GM23338 (cell line): Measurements from ENCODE around the gene ATP5PO. TPM values are rescaled to one million over a fixed set of nuclear protein-coding genes. Genes with fewer than 3 reads are reported as not detected.

ENCODE experiments used
- ATAC-seq: fragments of 200-7000 bp; cut with Tn5 transposase; 3 replicates; pipeline ENCODE4 v1.9.1; 2020
- DNase-seq: peaks from one replicate; pipeline ENCODE4 v3.0.0-alpha.2; 2015; ENCODE audit warnings: low spot score
- H2AFZ ChIP-seq: fragments of 200-600 bp; sonication (generic); 2 replicates; pipeline ENCODE4 v1.8.0; 2016; ENCODE audit warnings: antibody characterized with exemption, mild to moderate bottlenecking, moderate library complexity
- H3F3A ChIP-seq: fragments of 200-600 bp; sonication (generic); replicated peaks from 2 replicates; pipeline ENCODE4 v1.8.0; 2017; ENCODE audit warnings: antibody characterized with exemption, mixed run types, low read depth
- H3K27ac ChIP-seq: fragments of 200-600 bp; sonication (generic); 2 replicates; pipeline ENCODE4 v1.6.1; 2016; ENCODE audit warnings: low read depth
- H3K27me3 ChIP-seq: fragments of 200-600 bp; sonication (generic); 2 replicates; pipeline ENCODE4 v1.8.0; 2016; ENCODE audit warnings: mild to moderate bottlenecking, mixed run types, moderate library complexity; ENCODE audit not compliant: insufficient read depth
- H3K36me3 ChIP-seq: fragments of 200-600 bp; sonication (generic); 2 replicates; pipeline ENCODE4 v1.8.0; 2016; ENCODE audit warnings: mild to moderate bottlenecking; ENCODE audit not compliant: insufficient read depth
- H3K4me1 ChIP-seq: fragments of 200-600 bp; sonication (generic); 2 replicates; pipeline ENCODE4 v1.8.0; 2016; ENCODE audit warnings: mild to moderate bottlenecking, moderate library complexity; ENCODE audit not compliant: insufficient read depth
- H3K4me2 ChIP-seq: fragments of 200-600 bp; sonication (generic); 2 replicates; pipeline ENCODE4 v1.7.1; 2017; ENCODE audit warnings: mixed run types
- H3K4me3 ChIP-seq: fragments of 200-600 bp; sonication (generic); 2 replicates; pipeline ENCODE4 v1.6.1; 2016; ENCODE audit warnings: mixed run types
- H3K79me2 ChIP-seq: fragments of 200-600 bp; sonication (generic); replicated peaks from 2 replicates; pipeline ENCODE4 v1.8.0; 2017; ENCODE audit warnings: mild to moderate bottlenecking; ENCODE audit not compliant: insufficient read depth
- H3K9me2 ChIP-seq: fragments of 200-600 bp; sonication (generic); 2 replicates; pipeline ENCODE4 v1.8.0; 2017; ENCODE audit not compliant: insufficient read depth
- H4K20me1 ChIP-seq: fragments of 200-600 bp; sonication (generic); replicated peaks from 2 replicates; pipeline ENCODE4 v1.8.0; 2017; ENCODE audit warnings: mild to moderate bottlenecking; ENCODE audit not compliant: insufficient read depth
- H3K27ac Mint-ChIP-seq: 2 replicates; pipeline ENCODE4 v1.8.0; 2020; ENCODE audit warnings: inconsistent platforms, mild to moderate bottlenecking, moderate library complexity, mixed read lengths
- H3K27me3 Mint-ChIP-seq: 3 replicates; pipeline ENCODE4 v1.8.0; 2022; ENCODE audit warnings: low read depth, mild to moderate bottlenecking, moderate library complexity, mixed read lengths, inconsistent platforms; ENCODE audit not compliant: insufficient read depth, poor library complexity
- H3K36me3 Mint-ChIP-seq: 3 replicates; pipeline ENCODE4 v1.8.0; 2021; ENCODE audit warnings: low read depth, mild to moderate bottlenecking, inconsistent platforms, moderate library complexity, mixed read lengths
- H3K4me1 Mint-ChIP-seq: 3 replicates; pipeline ENCODE4 v1.8.0; 2020; ENCODE audit warnings: mild to moderate bottlenecking, inconsistent platforms, mixed read lengths
- H3K4me3 Mint-ChIP-seq: 3 replicates; pipeline ENCODE4 v1.8.0; 2021; ENCODE audit warnings: moderate library complexity, mild to moderate bottlenecking, inconsistent platforms, mixed read lengths
- H3K9me3 Mint-ChIP-seq: 3 replicates; pipeline ENCODE4 v1.8.0; 2020; ENCODE audit warnings: moderate library complexity, mild to moderate bottlenecking, inconsistent platforms, mixed read lengths
- CREB1 ChIP-seq: fragments of 250-450 bp; sonication (Bioruptor Pico); IDR thresholded peaks from 2 replicates; pipeline ENCODE4 v1.5.0; 2020; ENCODE audit warnings: low read depth, mild to moderate bottlenecking, moderate library complexity
- CTCF ChIP-seq, 2 experiments: fragments of 200-600 bp in 1 of 2; sonication (generic) in 1 of 2; conservative IDR thresholded peaks; 2 replicates each; pipeline versions ENCODE4 v1.5.1 to v1.6.1; 2016 to 2017; ENCODE audit warnings: antibody characterized with exemption in 2 of 2, low read depth in 2 of 2, mild to moderate bottlenecking in 2 of 2, moderate library complexity in 1 of 2
- EZH2 ChIP-seq: fragments of 200-600 bp; sonication (generic); IDR thresholded peaks from one replicate; pipeline ENCODE4 v1.8.0; 2017; ENCODE audit warnings: antibody characterized with exemption, mild to moderate bottlenecking, low read depth; ENCODE audit not compliant: unreplicated experiment
- POLR2AphosphoS5 ChIP-seq: IDR thresholded peaks from 2 replicates; pipeline ENCODE4 v1.6.1; 2016; ENCODE audit warnings: antibody characterized with exemption, low read depth
- STAT1 ChIP-seq: IDR thresholded peaks from one replicate; pipeline ENCODE4 v1.6.1; 2016; ENCODE audit warnings: antibody characterized with exemption; ENCODE audit not compliant: unreplicated experiment
- ZNF114 ChIP-seq: fragments of 250-450 bp; sonication (Bioruptor Pico); IDR thresholded peaks from 2 replicates; pipeline ENCODE4 v1.5.0; 2020; ENCODE audit warnings: mild to moderate bottlenecking, moderate library complexity
- ZNF462 ChIP-seq: fragments of 250-450 bp; sonication (Bioruptor Pico); IDR thresholded peaks from 2 replicates; pipeline ENCODE4 v1.5.0; 2020; ENCODE audit warnings: mild to moderate bottlenecking, moderate library complexity
- polyA plus RNA-seq: library from polyadenylated mRNA; unstranded; fragments of >200 nt; fragmentation: Nextera tagmentation; extraction: Ambion mirVana; gene quantifications from 2 replicates; pipeline ENCODE4 v1.2.1, GENCODE V29; 2016
- total RNA-seq: library from RNA; depleted of rRNA; stranded (reverse); fragments of >200 nt; shearing (Covaris generic); gene quantifications from 2 replicates; pipeline ENCODE4 v1.2.3, GENCODE V29; 2014

Gene ATP5PO
- total and polyA plus RNA-seq, 2 experiments from 2014 or later = 244 to 522 TPM

- Histone ChIP-seq H4K20me1 (no peaks in the 10 kb centered on the region), H3K27me3 (no peaks in the 10 kb centered on the region), H3K79me2 (no peaks in the 10 kb centered on the region), H3K4me1 (peaks cover 13% of the 10 kb centered on the region), H3K27ac (no peak overlapping the region), H3K4me3 (no peak overlapping the region), H3K9me2 (peaks cover 5% of the 10 kb centered on the region; the same call in 1 of the 2 replicates), H3K36me3 (no peaks in the 10 kb centered on the region), H3K4me2 (no peak overlapping the region), H3F3A (no peaks in the 10 kb centered on the region), H2AFZ (peak overlapping the region; percentile 5; the same call in 1 of the 2 replicates)
- no peak for ATAC-seq
- Mint-ChIP-seq H3K36me3 (no peaks in the 10 kb centered on the region), H3K27ac (no peak overlapping the region), H3K4me1 (peaks cover 14% of the 10 kb centered on the region), H3K27me3 (peaks cover 3% of the 10 kb centered on the region), H3K4me3 (no peak overlapping the region), H3K9me3 (no peaks in the 10 kb centered on the region)
- no peak for TF ChIP-seq ZNF114 (CRISPR knock-in tag)
- no peak for TF ChIP-seq STAT1
- TF ChIP-seq CTCF (conservative IDR thresholded peaks at IDR 0.05; ENCODE audit: low read depth in 2 of 2) = no peak
- no peak for TF ChIP-seq POLR2AphosphoS5
- TF ChIP-seq CREB1 = no peak
- TF ChIP-seq ZNF462 (CRISPR knock-in tag) = no peak
- TF ChIP-seq EZH2 = no peak
- DNase-seq = no peak
Measured at GRCh38 chr21:33861125-33861524, 54.5 kb downstream of the ATP5PO start.
